Trophoblast cell (in vitro differentiated cells and primary cell): ENCODE data around the gene MRPL27.

Experiments
- DNase-seq, 2 donors: peaks; one replicate each; pipeline ENCODE4 v3.0.0-alpha.2; 2016
- H2AFZ ChIP-seq: 2 replicates; pipeline ENCODE4 v1.6.1; 2013; ENCODE audit warnings: low read length, moderate library complexity, mild to moderate bottlenecking; ENCODE audit not compliant: insufficient read depth, poor library complexity
- H2AK5ac ChIP-seq: 2 replicates; pipeline ENCODE4 v1.6.1; 2013; ENCODE audit warnings: mild to moderate bottlenecking, low read length
- H2BK120ac ChIP-seq: 2 replicates; pipeline ENCODE4 v1.6.1; 2013; ENCODE audit warnings: low read length, mild to moderate bottlenecking, moderate library complexity; ENCODE audit not compliant: insufficient read depth, poor library complexity
- H2BK12ac ChIP-seq: 2 replicates; pipeline ENCODE4 v1.6.1; 2013; ENCODE audit warnings: mild to moderate bottlenecking, low read length, moderate library complexity
- H2BK5ac ChIP-seq: 2 replicates; pipeline ENCODE4 v1.6.1; 2013; ENCODE audit warnings: low read length, low read depth, moderate library complexity, mild to moderate bottlenecking; ENCODE audit not compliant: poor library complexity
- H3K14ac ChIP-seq: 2 replicates; pipeline ENCODE4 v1.6.1; 2013; ENCODE audit warnings: mild to moderate bottlenecking, low read length
- H3K18ac ChIP-seq: 2 replicates; pipeline ENCODE4 v1.6.1; 2013; ENCODE audit warnings: mild to moderate bottlenecking, low read length
- H3K23ac ChIP-seq: 2 replicates; pipeline ENCODE4 v1.6.1; 2013; ENCODE audit warnings: low read length
- H3K27ac ChIP-seq: 2 replicates; pipeline ENCODE4 v1.5.1; 2013; ENCODE audit warnings: low read depth, mild to moderate bottlenecking, inconsistent platforms, low read length, moderate library complexity
- H3K27me3 ChIP-seq: 2 replicates; pipeline ENCODE4 v1.6.1; 2013; ENCODE audit warnings: inconsistent platforms, mild to moderate bottlenecking, low read length, moderate library complexity; ENCODE audit not compliant: insufficient read depth
- H3K36me3 ChIP-seq, 2 experiments: 1 replicate in 1 of 2; 2 replicates in 1 of 2; pipeline ENCODE4 v1.6.1; 2013; ENCODE audit warnings: low read length in 2 of 2, mild to moderate bottlenecking in 2 of 2, moderate library complexity in 1 of 2; ENCODE audit not compliant: insufficient read depth in 2 of 2, control insufficient read depth in 1 of 2
- H3K4ac ChIP-seq: 2 replicates; pipeline ENCODE4 v1.6.1; 2013; ENCODE audit warnings: low read depth, mild to moderate bottlenecking, low read length, moderate library complexity
- H3K4me1 ChIP-seq, 2 experiments: 1 replicate in 1 of 2; 2 replicates in 1 of 2; pipeline ENCODE4 v1.6.1; 2013; ENCODE audit warnings: low read length in 2 of 2, mild to moderate bottlenecking in 2 of 2, moderate library complexity in 1 of 2; ENCODE audit not compliant: insufficient read depth in 2 of 2, control insufficient read depth in 1 of 2
- H3K4me2 ChIP-seq: 2 replicates; pipeline ENCODE4 v1.6.1; 2013; ENCODE audit warnings: inconsistent platforms, mild to moderate bottlenecking, low read length, moderate library complexity
- H3K4me3 ChIP-seq: 2 replicates; pipeline ENCODE4 v1.5.1; 2013; ENCODE audit warnings: mild to moderate bottlenecking, low read depth, low read length, inconsistent platforms
- H3K79me1 ChIP-seq: one replicate; pipeline ENCODE4 v1.6.1; 2013; ENCODE audit warnings: low read length
- H3K79me2 ChIP-seq: 2 replicates; pipeline ENCODE4 v1.6.1; 2013; ENCODE audit warnings: low read length, mild to moderate bottlenecking; ENCODE audit not compliant: control insufficient read depth, insufficient read depth, poor library complexity
- H3K9ac ChIP-seq: 2 replicates; pipeline ENCODE4 v1.6.1; 2013; ENCODE audit warnings: mild to moderate bottlenecking, low read length
- H3K9me3 ChIP-seq: 2 replicates; pipeline ENCODE4 v1.6.1; 2013; ENCODE audit warnings: low read depth, mild to moderate bottlenecking, control low read depth, inconsistent platforms, low read length; ENCODE audit not compliant: insufficient read depth
- H4K12ac ChIP-seq: 2 replicates; pipeline ENCODE4 v1.6.1; 2013; ENCODE audit warnings: low read depth, mild to moderate bottlenecking, low read length, moderate library complexity
- H4K8ac ChIP-seq: 2 replicates; pipeline ENCODE4 v1.6.1; 2013; ENCODE audit warnings: low read depth, mild to moderate bottlenecking, low read length, moderate library complexity
- H4K91ac ChIP-seq: one replicate; pipeline ENCODE4 v1.6.1; 2013; ENCODE audit warnings: low read depth, mild to moderate bottlenecking, low read length, moderate library complexity
- WGBS: extraction: QIAGEN DNeasy Blood & Tissue Kit; methylation state at CpG from one replicate; pipeline ENCODE4 v1.1.7; 2013; ENCODE audit warnings: missing lambda C conversion rate; ENCODE audit not compliant: insufficient read length, insufficient coverage; ENCODE audit errors: extremely low coverage; 5-methylcytosine and 5-hydroxymethylcytosine counted together

MRPL27 gene

DNA sequence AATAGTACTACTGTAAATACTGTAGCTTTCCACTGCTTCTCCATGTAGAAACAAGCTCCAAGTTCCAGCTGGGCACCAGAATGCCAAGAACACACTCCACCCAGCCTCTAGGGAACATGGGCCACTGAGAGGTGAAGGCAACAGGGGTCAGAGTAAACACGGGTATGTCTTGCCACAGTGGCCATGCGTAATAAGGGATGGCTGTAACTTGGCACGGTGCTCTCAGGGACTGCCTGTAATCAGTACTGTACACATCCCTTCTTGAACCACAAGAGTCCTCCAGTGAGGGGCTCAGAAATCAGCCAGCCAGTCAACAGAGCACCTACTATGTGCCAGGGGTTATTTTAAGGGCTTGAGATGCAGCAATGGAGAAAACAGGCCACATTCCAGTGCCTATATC, 13.5 kb upstream of the MRPL27 start:
- Histone ChIP-seq H3K14ac (no peak overlapping the region), H3K36me3 (peaks cover 57 to 83% of the 10 kb centered on the region in 2 experiments), H3K4ac (no peak overlapping the region), H4K8ac (no peak overlapping the region), H3K23ac (no peak overlapping the region), H2AFZ (no peak overlapping the region), H3K27ac (no peak overlapping the region), H3K79me2 (no peaks in the 10 kb centered on the region), H4K12ac (no peak overlapping the region), H3K27me3 (no peaks in the 10 kb centered on the region), H3K4me3 (no peak overlapping the region), H2BK12ac (no peak overlapping the region), H3K9ac (no peak overlapping the region), H2AK5ac (no peak overlapping the region), H2BK5ac (no peak overlapping the region), H3K4me2 (no peak overlapping the region), H3K18ac (no peak overlapping the region), H3K79me1 (no peaks in the 10 kb centered on the region), H3K4me1 (no peaks in the 10 kb centered on the region), H3K9me3 (no peaks in the 10 kb centered on the region), H2BK120ac (no peak overlapping the region), H4K91ac (no peak overlapping the region)
- no CpG with 5 or more reads among the region's 3 CpGs for WGBS
- DNase-seq = no peak

- H3K18ac ChIP-seq = no peak overlapping the region
- H3K79me2 ChIP-seq = no peaks in the 10 kb centered on the region
- H2AK5ac ChIP-seq = no peak overlapping the region
- H4K8ac ChIP-seq = no peak overlapping the region
- no peak overlapping the region for H2BK120ac ChIP-seq
- no peak overlapping the region for H3K4me2 ChIP-seq
- no peak overlapping the region for H3K27ac ChIP-seq
- H2BK12ac ChIP-seq = no peak overlapping the region
- H3K9ac ChIP-seq = no peak overlapping the region
- H3K36me3 ChIP-seq = peaks cover 49 to 80% of the 10 kb centered on the region in 2 experiments
- DNase-seq = no peak
- no peak overlapping the region for H2BK5ac ChIP-seq
- no peaks in the 10 kb centered on the region for H3K79me1 ChIP-seq
- no peak overlapping the region for H3K14ac ChIP-seq
- no peak overlapping the region for H2AFZ ChIP-seq
- H4K91ac ChIP-seq = no peak overlapping the region
- no CpG with 5 or more reads among the region's 12 CpGs for WGBS
- H3K23ac ChIP-seq = no peak overlapping the region
- no peaks in the 10 kb centered on the region for H3K9me3 ChIP-seq
- no peak overlapping the region for H3K4me3 ChIP-seq
- no peaks in the 10 kb centered on the region for H3K27me3 ChIP-seq
- H3K4me1 ChIP-seq = no peaks in the 10 kb centered on the region
- no peak overlapping the region for H4K12ac ChIP-seq
- no peak overlapping the region for H3K4ac ChIP-seq
Measured at GRCh38 chr17:50382931-50383330, 9.9 kb upstream of the MRPL27 start.

DNA sequence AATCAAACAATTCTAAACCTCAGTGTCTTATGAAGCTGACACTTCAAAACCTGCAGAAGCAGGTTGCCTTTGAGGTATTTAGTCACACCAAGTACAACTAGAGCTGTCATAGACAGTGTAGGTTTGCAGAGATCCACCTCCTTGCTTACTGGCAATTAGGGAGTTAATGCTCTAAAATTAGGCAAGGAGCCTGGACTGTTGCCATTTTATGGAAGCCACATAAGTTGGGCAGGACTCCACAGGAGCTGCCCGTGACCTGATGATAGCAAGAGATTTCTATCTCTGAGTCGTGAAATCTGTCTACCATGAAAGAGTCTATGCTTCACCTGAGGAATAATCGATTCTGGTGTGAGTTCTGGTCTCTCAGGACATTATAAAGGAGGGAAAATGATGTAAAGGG, 8.9 kb upstream of the MRPL27 start:
- no peak overlapping the region for H2AFZ ChIP-seq
- no peak overlapping the region for H2AK5ac ChIP-seq
- no peak overlapping the region for H2BK5ac ChIP-seq
- H3K9ac ChIP-seq = no peak overlapping the region
- no peak overlapping the region for H3K27ac ChIP-seq
- WGBS = no CpG with 5 or more reads among the region's 3 CpGs
- peaks cover 44 to 70% of the 10 kb centered on the region in 2 experiments for H3K36me3 ChIP-seq
- no peak for DNase-seq
- H4K8ac ChIP-seq = no peak overlapping the region
- H3K4me1 ChIP-seq = no peaks in the 10 kb centered on the region
- no peak overlapping the region for H3K4ac ChIP-seq
- H2BK120ac ChIP-seq = no peak overlapping the region
- no peaks in the 10 kb centered on the region for H3K79me1 ChIP-seq
- no peaks in the 10 kb centered on the region for H3K79me2 ChIP-seq
- H4K91ac ChIP-seq = no peak overlapping the region
- H3K4me2 ChIP-seq = no peak overlapping the region
- H3K9me3 ChIP-seq = no peaks in the 10 kb centered on the region
- H3K4me3 ChIP-seq = no peak overlapping the region
- no peak overlapping the region for H3K18ac ChIP-seq
- no peak overlapping the region for H3K14ac ChIP-seq
- H3K27me3 ChIP-seq = no peaks in the 10 kb centered on the region
- no peak overlapping the region for H4K12ac ChIP-seq
- H2BK12ac ChIP-seq = no peak overlapping the region
- H3K23ac ChIP-seq = no peak overlapping the region

- Histone ChIP-seq H3K23ac (no peak overlapping the region), H3K27me3 (no peaks in the 10 kb centered on the region), H3K18ac (no peak overlapping the region), H2AFZ (no peak overlapping the region), H3K4me2 (no peak overlapping the region), H2AK5ac (no peak overlapping the region), H3K4me1 (no peaks in the 10 kb centered on the region), H4K91ac (no peak overlapping the region), H3K36me3 (peaks cover 39 to 65% of the 10 kb centered on the region in 2 experiments), H4K12ac (no peak overlapping the region), H3K9me3 (no peaks in the 10 kb centered on the region), H3K27ac (no peak overlapping the region), H4K8ac (no peak overlapping the region), H2BK120ac (no peak overlapping the region), H3K4ac (no peak overlapping the region), H3K79me2 (no peaks in the 10 kb centered on the region), H2BK12ac (no peak overlapping the region), H3K79me1 (no peaks in the 10 kb centered on the region), H3K9ac (no peak overlapping the region), H3K4me3 (no peak overlapping the region), H2BK5ac (no peak overlapping the region), H3K14ac (no peak overlapping the region)
- peak in 1 of 2 donors; percentile 2 for DNase-seq
- WGBS = no CpG with 5 or more reads among the region's 7 CpGs
Measured at GRCh38 chr17:50381260-50381815, 8.4 kb upstream of the MRPL27 start.
